Measurements from ENCODE around the gene RFPL1.

RFPL1 gene

DNA sequence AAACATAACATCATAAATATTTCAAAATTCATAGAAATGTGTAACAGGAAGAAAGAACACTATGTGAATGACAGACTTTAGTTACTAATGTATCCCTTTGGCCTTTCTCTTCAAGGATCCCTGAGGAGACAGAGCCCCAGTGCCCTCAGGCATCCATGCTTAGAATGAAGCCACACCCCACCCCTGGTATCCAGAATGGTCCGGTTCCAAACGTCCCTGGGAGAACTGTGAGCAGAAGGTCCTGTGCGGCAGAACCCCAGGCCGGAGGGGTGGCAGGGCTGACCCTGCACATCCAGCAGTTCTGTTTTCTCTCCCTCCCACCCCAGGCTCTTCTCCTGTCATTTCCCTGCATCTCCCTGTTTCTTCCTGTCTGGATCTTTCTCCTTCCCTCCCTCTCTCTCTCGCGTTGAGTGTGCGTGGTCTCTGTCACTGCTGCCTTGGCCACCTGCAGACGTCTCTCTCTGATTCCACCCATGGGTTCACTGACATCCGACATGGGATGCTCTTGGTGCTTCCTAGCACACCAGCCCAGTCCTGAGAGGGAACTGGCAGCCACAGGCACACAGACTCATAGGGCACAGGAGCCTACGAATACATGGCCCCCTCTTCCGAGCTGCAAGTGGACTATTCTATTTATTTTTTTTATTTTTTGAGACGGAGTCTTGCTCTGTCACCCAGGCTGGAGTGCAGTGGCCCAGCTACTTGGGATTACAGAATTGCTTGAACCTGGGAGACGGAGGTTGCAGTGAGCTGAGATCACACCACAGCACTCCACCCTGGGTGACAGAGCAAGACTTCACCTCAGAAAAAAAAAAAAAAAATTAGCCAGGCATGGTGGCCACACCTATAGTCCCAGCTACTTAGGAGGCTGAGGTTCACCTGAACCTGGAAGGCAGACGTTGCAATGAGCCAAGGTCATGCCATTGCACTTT lies 5.7 kb downstream of the RFPL1 start:
- DNase-seq, result no peak

DNA sequence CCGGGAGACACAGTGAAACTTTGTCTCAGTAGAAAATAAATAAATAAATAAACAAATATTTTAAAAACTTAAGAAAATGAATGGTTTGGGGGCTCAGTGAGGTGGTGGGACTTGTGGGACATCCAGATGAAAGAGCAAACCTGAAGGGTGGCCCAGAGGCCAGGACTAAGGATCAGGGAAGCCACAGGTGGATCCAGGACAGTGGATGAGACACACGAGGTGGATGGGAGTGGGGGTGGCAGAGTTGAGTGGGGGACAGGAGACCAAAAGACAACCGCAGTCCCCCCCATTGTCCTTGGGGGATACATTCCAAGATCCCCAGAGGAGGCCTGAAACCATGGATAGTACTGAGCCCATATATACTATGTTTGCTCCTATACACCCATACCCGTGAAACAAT lies 7.1 kb downstream of the RFPL1 start:
- no peak for DNase-seq

GRCh38 chr22:29447906-29448305 lies 9.5 kb downstream of the RFPL1 start:
- no peak for DNase-seq

GRCh38 chr22:29449296-29449875 lies 11.0 kb downstream of the RFPL1 start:
- no peak for DNase-seq

DNA sequence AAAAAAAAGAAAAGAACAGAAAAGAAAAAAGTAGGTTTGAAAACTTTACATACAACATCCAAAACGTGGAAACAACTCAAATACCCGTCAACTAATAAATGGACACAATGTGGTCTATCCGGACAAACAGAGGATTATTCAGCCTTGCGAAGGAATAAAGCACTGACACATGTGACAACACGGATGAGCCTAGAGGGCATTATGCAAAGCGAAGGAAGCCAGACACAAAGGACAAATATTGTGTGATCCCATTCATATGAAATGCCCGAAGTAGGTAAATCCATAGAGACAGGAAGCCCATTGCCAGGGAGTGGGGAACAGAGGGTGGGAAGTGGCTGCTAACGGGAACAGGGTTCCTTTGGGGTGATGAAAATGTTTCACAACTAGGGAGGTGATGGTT lies 11.8 kb downstream of the RFPL1 start:
- DNase-seq, result no peak

DNA sequence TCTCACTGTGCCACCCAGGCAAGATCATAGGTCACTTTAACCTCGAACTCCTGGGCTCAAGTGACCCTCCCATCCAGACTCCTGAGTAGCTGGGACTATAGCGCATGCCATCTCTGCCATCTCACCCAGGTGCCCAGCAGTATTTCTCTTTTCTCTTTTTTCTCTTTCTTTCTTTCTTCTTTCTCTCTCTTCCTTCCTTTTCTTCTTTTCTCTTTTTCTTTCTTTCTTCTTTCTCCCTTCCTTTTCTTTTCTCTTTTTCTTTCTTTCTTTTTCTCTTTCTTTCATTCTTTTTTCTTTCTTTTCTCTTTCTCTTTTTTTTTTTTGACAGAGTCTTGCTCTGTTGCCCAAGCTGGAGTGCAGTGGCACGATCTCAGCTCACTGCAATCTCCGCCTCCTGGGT lies 13.5 kb downstream of the RFPL1 start:
- DNase-seq, result no peak

DNA sequence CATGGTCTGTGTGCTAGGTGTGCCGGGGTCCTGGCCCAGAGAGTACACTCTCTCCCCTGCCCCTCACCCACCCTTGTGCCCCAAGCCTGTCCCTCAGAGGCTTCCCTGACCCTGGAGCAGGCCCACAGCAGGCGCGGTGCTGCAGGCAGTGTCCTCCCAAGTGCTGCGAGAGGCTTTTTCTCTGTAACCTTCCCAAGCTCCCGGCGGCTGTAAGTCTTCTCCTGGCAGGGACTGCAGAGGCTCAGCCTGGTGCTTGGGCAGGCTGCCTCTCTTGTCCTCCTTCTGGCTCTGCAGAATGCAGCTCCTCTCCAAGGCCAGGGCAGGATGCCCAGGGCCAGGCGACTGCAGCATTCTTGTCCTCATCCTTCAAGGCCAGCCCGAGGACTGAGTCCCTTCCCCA lies 15.9 kb downstream of the RFPL1 start:
- DNase-seq, result no peak

- DNase-seq, result no peak
Observed at GRCh38 chr22:29456211-29456671, 17.9 kb downstream of the RFPL1 start.

- DNase-seq, result no peak
Observed at GRCh38 chr22:29457730-29458129, 19.3 kb downstream of the RFPL1 start.

DNA sequence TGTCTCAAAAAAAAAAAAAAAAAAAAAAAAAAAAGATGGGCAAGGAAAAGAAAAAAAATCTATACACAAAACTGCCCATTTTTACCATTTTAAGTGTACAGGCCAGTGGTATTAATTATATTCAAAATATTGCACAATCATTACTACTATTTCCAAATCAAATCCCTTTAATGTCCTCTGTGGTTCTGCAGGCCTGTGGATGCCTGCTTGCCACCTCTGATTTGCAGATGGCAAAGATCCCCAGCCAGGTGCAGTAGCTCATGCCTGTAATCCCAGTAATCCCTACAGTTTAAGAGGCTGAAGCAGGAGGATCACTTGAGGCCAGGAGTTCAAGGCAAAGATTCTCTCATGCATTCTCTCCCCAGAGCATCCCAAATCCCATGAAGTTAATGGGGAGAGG lies 20.2 kb downstream of the RFPL1 start:
- DNase-seq, result no peak

DNA sequence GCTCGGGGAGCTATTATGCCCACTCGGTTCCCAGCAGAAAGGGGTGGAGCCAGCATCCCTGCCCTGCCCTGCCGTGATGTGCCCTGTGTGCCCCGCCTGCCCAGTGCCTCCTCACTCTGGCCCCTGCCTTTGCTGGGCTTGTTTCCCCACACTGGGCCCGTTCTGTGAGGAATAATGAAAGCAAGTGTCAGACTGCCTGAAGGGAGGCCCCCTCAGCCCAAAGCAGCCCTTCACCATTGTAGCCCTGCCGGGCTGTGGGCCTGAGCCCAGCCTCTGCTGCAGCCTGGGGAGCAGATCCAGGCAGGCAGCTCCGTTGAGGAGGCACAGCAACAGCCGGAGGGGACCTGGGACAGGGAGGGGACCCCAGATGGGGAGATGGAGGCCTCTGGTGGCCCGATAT lies 21.4 kb downstream of the RFPL1 start:
- no peak for DNase-seq

DNA sequence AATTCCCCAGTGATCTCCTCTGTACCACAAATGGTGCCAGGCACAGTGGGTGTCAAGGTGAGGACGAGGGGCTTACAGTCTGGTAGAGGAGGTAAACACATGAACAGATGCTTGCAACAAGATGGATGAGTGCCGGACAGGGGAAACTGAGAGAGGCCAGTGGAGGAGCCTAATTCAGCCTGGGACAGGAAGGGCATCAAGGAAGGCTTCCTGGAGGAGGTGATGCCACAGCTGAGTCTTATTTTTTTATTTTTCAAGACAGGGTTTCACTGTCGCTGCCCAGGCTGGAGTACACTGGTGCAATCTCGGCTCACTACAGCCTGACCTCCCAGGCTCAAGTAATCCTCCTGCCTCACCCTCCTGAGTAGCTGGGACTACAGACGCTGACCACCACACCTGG lies 22.9 kb downstream of the RFPL1 start:
- no peak for DNase-seq

- no peak for DNase-seq
Observed at GRCh38 chr22:29463629-29464028, 25.2 kb downstream of the RFPL1 start.

GRCh38 chr22:29464581-29464980 lies 26.2 kb downstream of the RFPL1 start:
- no peak for DNase-seq

- no peak for DNase-seq
Observed at GRCh38 chr22:29469755-29470154, 31.4 kb downstream of the RFPL1 start.

DNA sequence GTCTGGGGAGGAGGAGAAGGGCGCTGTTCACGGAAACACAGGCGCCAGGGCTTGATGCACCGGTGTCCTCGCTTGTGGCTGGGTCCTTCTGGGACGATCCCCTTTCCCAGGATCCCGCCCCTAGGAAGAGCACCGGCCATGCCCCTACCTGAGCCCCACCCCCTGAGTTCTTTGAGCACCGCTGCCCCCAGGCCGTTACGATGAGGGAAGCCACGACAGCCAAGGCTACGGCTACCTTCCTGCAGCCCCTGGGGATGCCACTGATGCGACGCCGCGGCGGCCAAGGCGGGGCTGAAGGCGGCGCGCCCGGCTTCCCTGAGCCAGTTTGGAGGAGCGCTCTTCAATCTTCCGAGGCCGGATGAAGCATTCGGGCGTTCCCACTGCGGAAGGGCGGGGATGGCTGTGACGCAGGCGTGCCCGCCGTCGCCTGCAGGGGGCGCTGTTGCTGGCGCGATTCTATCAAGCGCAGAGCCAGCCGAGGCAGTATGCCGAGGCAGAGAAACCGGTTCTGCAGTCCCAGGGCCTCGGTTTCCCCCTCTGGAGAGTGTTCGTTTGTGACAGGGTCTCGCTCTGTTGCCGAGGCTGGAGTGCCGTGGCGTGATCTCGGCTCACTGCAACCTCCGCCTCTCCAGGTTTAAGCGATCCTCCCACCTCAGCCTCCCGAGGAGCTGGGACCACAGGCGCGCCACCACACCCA lies 31.9 kb downstream of the RFPL1 start:
- DNase-seq, result no peak

DNA sequence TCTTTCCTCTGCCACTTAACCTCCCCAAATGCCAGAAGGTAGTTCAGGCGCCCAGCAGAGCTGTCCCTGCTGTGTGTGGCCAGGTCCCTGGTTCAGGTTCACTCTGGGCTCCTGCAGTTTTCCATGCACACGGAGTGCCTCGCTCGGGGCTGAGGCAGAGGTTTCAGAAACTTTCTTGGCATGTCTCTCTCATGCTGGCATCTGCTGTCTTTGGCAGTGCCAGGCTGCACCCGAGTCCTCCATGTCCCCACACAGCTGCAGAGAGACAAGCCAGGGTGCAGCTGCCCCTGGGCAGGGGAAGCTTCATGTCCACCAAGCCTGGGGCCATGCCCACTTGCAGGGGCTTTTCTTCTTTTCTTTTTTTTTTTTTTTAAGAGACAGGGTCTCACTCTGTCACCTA lies 34.6 kb downstream of the RFPL1 start:
- DNase-seq, result no peak

DNA sequence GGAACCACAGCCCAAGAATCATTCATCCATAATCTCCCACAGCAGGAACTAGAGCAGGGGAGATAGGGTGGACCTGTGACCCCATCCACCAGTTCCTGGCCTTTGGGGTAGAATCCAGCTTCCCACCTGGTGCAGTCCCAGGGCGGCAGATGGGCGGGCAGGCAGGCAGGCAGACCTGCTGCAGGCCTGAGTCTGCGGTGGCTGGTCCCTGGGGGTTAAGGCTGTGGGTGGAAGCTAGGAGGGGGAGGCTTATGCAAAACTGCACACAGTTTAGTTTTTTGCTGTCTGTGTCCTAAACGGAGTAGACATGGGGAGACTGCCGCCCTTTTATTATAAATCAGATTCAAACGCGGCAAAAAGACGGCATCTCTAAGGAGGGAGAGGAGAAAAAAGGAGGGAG lies 37.2 kb downstream of the RFPL1 start:
- no peak for DNase-seq

DNA sequence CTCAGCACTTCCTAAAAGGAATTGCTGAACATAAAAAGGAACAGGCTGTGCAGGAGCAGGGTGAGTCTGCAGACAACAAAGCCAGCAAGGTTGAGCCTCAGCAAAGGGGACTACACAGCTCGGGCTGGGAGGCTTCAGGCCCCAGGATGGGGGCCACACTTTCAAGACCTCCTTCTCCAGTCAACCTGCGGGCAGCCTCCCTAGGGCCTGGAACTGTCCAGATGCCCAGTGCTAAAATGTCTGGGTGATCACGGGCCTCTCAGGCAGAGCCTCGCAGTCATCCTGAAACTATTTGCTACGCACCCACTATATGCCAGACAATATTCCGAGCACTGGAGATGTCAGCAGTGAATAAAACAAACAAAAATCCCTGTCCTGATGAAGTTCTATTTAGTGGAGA lies 37.7 kb downstream of the RFPL1 start:
- no peak for DNase-seq

DNA sequence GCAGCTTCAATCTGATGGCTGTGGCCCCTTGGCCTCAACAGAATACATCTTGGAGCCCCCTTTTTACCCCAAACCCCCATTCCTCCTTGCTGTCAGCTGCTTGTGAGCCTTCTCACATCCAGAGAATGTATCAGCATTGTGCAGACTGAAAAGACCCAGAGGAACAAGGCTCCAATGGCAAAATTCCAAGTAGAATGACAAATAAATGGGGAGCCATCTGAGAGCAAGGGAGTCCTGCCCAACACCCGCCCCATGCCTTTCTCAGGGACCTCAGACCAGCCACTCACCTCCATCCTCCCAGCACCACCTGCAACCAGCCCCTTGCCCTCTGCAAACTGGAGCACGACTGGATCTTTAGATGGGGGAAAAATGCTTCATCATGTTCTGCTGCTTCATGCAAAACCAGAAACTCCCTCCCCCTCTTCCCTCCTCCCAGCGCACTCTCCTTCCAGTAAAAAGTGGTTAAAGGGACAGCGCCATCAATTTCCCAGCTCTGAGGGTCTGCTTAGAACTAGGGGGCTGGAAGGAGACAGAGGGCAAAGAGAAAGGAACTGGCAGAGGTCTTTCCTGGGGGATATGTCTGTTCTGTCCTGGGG lies 39.4 kb downstream of the RFPL1 start:
- no peak for DNase-seq

- peak; percentile 17 for DNase-seq
Observed at GRCh38 chr22:29478326-29479276, 40.2 kb downstream of the RFPL1 start.
